Motor neuron (in vitro differentiated cells): ENCODE results near the gene PFAS. TPM values are rescaled to one million over a fixed set of nuclear protein-coding genes. Genes with fewer than 3 reads are reported as not detected.
A peak's percentile ranks its signal among the peaks of the same experiment; 100 is the strongest.
"Not testable (repeated sequence)": the region's sequence is repeated elsewhere in the genome, so short reads cannot be mapped to it uniquely, and the experiment has no call there.

Experiments used
- ATAC-seq, 8 experiments: fragments of 200-7000 bp; cut with Tn5 transposase; replicated peaks in 6 of 8; 2 replicates each; pipeline ENCODE4 v1.8.0; 2021; ENCODE audit warnings: mild to moderate bottlenecking in 8 of 8, moderate library complexity in 8 of 8
- H3K27ac ChIP-seq, 2 donors: fragments of 250-450 bp; sonication (Bioruptor Pico); 2 replicates each; pipeline ENCODE4 v1.9.0; 2021; ENCODE audit warnings: antibody characterized with exemption in 2 of 2, mild to moderate bottlenecking in 2 of 2, moderate library complexity in 1 of 2
- H3K4me1 ChIP-seq, 2 donors: fragments of 250-450 bp; sonication (Bioruptor Pico); replicated peaks in 1 of 2; 2 replicates each; pipeline ENCODE4 v1.6.1; 2021; ENCODE audit warnings: antibody characterized with exemption in 2 of 2, mild to moderate bottlenecking in 2 of 2, moderate library complexity in 1 of 2
- H3K4me3 ChIP-seq, 5 donors: fragments of 250-450 bp; sonication (Bioruptor Pico); 2 replicates each; pipeline ENCODE4 v1.9.0; 2021; ENCODE audit warnings: antibody characterized with exemption in 5 of 5, mild to moderate bottlenecking in 5 of 5, moderate library complexity in 4 of 5
- WGBS, 10 experiments: fragments of 450-650 bp; shearing (Covaris generic); methylation state at CpG; one replicate each; pipeline ENCODE4 v1.0.0; 2022; 5-methylcytosine and 5-hydroxymethylcytosine counted together
- in situ Hi-C, 9 experiments: fragments of 400-800 bp; cut with MboI; loops; one replicate each; pipeline ENCODE4 v1.15.0; 2021; ENCODE audit warnings: low sequenced_read_pairs in 9 of 9, low pct_unique_long_range_greater_than_20kb in 2 of 9; ENCODE audit not compliant: unreplicated experiment in 9 of 9
- total RNA-seq, 8 experiments: library from RNA; unstranded; fragments of 300-600 nt; gene quantifications; 2 replicates each; pipeline versions ENCODE4 v1.2.3 to v1.2.4, GENCODE V29; 2022

Gene PFAS
- total RNA-seq, result 10 to 100 TPM; 19.6 to 71.5 (median 28.3) TPM

- Histone ChIP-seq H3K4me3 (peak within 1 kb of the TSS; percentile 52 to 83 (median 69)), H3K27ac (peak within 1 kb of the TSS; percentile 90 to 93), H3K4me1 (peaks cover 6 to 7% of the 10 kb centered on the region in 2 donors)
- in situ Hi-C loops, result no loop called here
- 0 to 7% (median 0%) methylated on average over 2 to 23 of the region's 58 CpGs; no CpG with 5 or more reads in 3 of the 10 experiments for WGBS, 10 experiments
- ATAC-seq, result peak; percentile 56 to 84 (median 74)
These were observed at the start of gene PFAS for GRCh38 chr17:8248751-8249607. PFAS (plus strand) TSS chr17:8249289; CDS start chr17:8253938, 4,649 bp downstream.

- in situ Hi-C loops, result no loop called here
- Histone ChIP-seq H3K4me3 (no peak overlapping the region), H3K27ac (no peak overlapping the region), H3K4me1 (no peaks in the 10 kb centered on the region)
- WGBS, 10 experiments, result 90 to 100% (median 100%) methylated on average over 1 to 3 of the region's 19 CpGs; no CpG with 5 or more reads in 7 of the 10 experiments
- no peak for ATAC-seq
These were observed 44.1 kb upstream of the PFAS start for GRCh38 chr17:8204761-8205555.

DNA sequence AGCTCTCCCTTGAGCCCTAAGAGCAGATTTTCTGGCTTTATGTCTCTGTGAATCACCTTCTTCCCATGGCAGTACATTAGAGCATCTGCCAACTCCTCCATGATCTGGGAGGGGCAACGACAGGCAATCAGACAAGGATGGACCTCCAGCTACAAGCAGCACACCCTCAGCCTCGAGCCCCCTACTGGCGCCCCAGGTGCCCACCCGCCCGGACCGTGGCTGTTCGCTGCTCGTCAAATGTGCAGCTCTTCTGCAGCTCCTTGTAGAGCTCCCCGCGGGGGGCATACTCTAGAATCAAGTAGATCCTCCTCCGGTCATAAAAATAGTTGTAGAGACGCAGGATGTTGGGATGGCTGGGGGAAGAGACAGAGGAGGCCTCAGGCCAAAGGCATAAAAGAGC, 42.6 kb upstream of the PFAS start:
- Histone ChIP-seq H3K4me3 (no peak overlapping the region), H3K27ac (no peak overlapping the region), H3K4me1 (no peaks in the 10 kb centered on the region)
- in situ Hi-C loops, result no loop called here
- no peak for ATAC-seq
- WGBS, 10 experiments, result 93 to 100% (median 94%) methylated on average over 3 to 8 of the region's 12 CpGs; no CpG with 5 or more reads in 7 of the 10 experiments

DNA sequence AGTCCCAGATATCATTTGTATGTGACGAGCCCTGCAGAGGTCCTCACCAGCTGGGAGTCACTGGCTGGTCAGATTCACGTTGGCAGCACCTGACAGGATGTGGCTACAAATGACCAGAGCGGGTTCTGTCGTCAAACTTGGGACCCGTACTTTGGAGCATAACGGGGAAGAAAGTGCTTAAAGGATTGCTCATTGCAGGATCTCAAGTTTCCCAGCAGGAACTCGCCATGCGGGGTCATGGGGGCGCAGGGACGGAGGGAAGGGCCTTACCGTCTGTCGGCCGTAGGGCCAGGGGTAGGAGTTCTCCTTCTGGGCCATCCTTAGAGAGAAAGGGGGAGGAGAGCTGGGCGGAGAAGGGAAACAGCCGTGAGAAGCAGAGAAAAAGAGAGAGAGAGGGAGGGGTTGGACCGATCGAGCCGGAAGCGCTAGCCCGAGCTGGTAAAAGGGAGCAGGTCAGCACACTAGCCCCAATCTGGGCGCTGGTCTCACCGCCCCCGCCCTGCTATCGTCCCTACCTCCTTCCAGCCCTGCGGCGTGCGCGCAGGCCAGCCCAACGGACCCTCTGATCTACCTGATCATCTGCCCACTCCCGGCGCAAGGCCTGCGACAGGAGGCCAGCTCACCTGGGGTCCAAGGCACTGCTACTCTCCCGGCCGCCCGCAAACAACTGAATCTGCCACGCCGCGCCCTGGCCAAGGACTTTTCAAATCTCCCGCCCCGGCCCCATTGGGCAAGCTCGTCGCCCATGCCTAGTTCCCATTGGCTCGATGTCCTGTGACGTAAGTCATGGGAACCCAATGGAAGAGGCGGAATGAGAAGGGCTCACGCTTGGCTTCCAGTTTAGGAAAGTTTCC, 39.0 kb upstream of the PFAS start, which contains the start of gene AURKB:
Gene AURKB, minus strand, starts transcription at position 669 of the 854 bp plus-strand sequence. Its CDS starts 351 bp downstream, at position 318.
- peak; percentile 98 to 100 (median 99) for ATAC-seq
- Histone ChIP-seq H3K4me3 (peak within 1 kb of the TSS; percentile 30 to 51 (median 39)), H3K27ac (peak within 1 kb of the TSS in 1 of 2 donors; percentile 58), H3K4me1 (no peaks in the 10 kb centered on the region)
- 0 to 6% (median 0%) methylated on average over 2 to 23 of the region's 46 CpGs for WGBS, 10 experiments
- in situ Hi-C loops, result no loop called here

GRCh38 chr17:8210761-8211458, 38.2 kb upstream of the PFAS start:
- peak; percentile 34 to 63 (median 46) for ATAC-seq
- H3K4me3 ChIP-seq, result peak overlapping the region; percentile 30 to 51 (median 39)
- in situ Hi-C loops, result no loop called here
- no peaks in the 10 kb centered on the region for H3K4me1 ChIP-seq
- WGBS, 10 experiments, result 7 to 69% (median 31%) methylated on average over 3 to 18 of the region's 22 CpGs
- H3K27ac ChIP-seq, result peak overlapping the region in 1 of 2 donors; percentile 8

DNA sequence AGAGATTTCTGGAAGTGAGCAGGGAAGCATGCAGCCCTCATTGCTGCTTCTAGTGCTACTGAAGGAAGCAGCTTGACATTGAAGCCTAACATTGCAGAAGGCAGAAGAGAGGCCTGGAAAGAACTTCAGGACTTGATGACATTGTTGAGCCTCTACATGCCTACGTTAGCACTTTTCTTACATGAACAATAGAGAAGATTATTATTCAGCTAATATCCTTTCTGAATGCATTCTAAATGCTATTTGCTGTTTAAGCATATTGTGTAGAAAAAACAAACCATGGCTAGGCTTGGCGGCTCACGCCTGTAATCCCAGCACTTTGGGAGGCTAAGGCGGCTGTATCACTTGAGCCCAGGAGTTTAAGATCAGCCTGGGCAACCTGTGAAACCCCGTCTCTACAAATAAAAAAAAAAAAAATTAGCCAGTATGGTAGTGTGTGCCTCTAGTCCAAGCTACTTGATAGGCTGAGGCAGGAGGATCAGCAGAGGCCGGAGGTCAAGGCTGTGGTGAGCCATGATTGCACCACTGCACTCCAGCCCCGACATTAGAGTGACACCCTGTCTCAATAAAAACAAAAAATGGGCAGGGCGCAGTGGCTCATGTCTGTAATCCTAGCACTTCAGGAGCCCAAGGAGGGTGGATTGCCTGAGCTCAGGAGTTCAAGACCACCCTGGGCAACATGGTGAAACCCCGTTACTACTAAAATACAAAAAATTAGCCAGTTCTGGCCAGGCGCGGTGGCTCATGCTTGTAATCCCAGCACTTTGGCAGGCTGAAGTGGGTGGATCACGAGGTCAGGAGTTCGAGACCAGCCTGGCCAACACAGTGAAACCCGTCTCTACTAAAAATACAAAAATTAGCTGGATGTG, 36.5 kb upstream of the PFAS start:
- H3K4me3 ChIP-seq, result no peak overlapping the region
- H3K4me1 ChIP-seq, result no peaks in the 10 kb centered on the region
- in situ Hi-C loops, result no loop called here
- no peak for ATAC-seq
- H3K27ac ChIP-seq, result no peak overlapping the region
- 67 to 95% (median 82%) methylated on average over 1 to 12 of the region's 14 CpGs; no CpG with 5 or more reads in 2 of the 10 experiments for WGBS, 10 experiments

DNA sequence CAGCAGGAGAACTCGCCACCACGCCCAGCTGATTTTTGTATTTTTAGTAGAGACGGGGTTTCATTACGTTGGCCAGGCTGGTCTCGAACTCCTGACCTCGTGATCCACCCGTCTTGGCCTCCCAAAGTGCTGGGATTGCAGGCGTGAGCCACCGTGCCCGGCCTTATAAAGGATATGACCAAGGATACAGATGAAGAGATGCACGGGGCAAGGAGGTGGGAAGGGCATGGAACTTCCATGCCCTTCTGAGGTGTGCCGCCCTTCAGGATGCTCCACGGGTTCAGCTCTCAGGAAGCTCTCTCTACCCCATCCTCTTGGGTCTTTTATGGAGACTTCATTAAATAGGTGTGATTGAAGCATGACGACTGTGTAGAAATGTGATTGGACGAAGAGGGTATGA, 35.1 kb upstream of the PFAS start:
- in situ Hi-C loops, H3K27ac ChIP-seq, H3K4me1 ChIP-seq, H3K4me3 ChIP-seq, ATAC-seq: not testable (repeated sequence)
- WGBS, 10 experiments, result 40 to 72% (median 70%) methylated on average over 1 to 3 of the region's 15 CpGs; no CpG with 5 or more reads in 7 of the 10 experiments

GRCh38 chr17:8220783-8221662, 28.1 kb upstream of the PFAS start:
- in situ Hi-C loops, result no loop called here
- Histone ChIP-seq H3K4me1 (peaks cover 5% of the 10 kb centered on the region in 2 donors), H3K27ac (peak overlapping the region; percentile 96 to 97), H3K4me3 (peak overlapping the region; percentile 48 to 82 (median 63))
- peak; percentile 19 to 64 (median 56) for ATAC-seq
- WGBS, 10 experiments, result 0 to 11% (median 1%) methylated on average over 3 to 35 of the region's 45 CpGs

DNA sequence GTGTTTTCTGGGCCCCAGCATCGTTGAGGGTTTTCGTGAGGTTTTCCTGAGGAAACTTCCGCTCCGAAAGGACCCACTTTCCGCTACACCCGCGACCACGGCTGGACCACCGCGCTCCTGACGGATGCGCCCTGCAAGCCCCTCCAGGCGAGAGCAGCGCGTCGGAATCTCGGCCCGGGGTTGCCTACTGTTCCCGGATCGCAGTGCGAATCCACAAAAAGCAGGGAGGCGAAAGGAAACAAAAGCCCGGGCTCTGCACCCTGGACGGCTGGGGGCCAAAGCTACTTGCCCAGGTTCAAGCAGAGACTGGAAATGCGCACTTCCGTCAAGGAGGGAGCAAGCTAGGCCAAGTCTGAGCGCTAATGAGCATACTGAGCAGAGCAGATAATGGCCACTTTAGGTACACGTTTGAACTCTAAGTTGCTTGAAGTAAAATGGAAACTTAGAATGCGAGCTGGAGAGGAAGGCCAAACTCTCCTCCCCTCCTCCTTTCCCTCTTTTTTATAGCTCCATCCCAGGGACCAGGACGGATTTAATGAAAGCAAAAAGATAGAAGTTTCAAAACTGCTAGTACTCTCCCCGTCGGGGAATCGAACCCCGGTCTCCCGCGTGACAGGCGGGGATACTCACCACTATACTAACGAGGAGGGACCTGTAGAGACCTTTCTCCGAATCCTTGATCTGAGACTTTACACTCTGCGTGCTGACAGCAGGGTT, 27.3 kb upstream of the PFAS start:
- Histone ChIP-seq H3K4me1 (peaks cover 5% of the 10 kb centered on the region in 2 donors), H3K27ac (peak overlapping the region; percentile 96 to 97), H3K4me3 (peak overlapping the region; percentile 48 to 82 (median 63))
- in situ Hi-C loops, result no loop called here
- 0 to 4% (median 0%) methylated on average over 1 to 26 of the region's 40 CpGs for WGBS, 10 experiments
- ATAC-seq, result peak; percentile 11 to 61 (median 50)

GRCh38 chr17:8222380-8222629, 26.8 kb upstream of the PFAS start:
- WGBS, 10 experiments, result 0 to 5% (median 0%) methylated on average over 1 to 5 of the region's 9 CpGs; no CpG with 5 or more reads in 3 of the 10 experiments
- in situ Hi-C loops, result no loop called here
- ATAC-seq, result no peak

More at GRCh38 chr17:8222380-8222629, 26.8 kb upstream of the PFAS start:
- H3K4me1 ChIP-seq, result peaks cover 8% of the 10 kb centered on the region in 2 donors
- H3K4me3 ChIP-seq, result peak overlapping the region; percentile 48 to 82 (median 63)
- H3K27ac ChIP-seq, result peak overlapping the region; percentile 86 to 97
